HK-2 (cell line): ENCODE results near the gene CD300C.
"Not testable (repeated sequence)": the region's sequence is repeated elsewhere in the genome, so short reads cannot be mapped to it uniquely, and the experiment has no call there.

Source experiments
- DNase-seq: peaks from one replicate; pipeline ENCODE4 v3.0.0-alpha.2; 2018; ENCODE audit not compliant: unreplicated experiment

CD300C gene

DNA sequence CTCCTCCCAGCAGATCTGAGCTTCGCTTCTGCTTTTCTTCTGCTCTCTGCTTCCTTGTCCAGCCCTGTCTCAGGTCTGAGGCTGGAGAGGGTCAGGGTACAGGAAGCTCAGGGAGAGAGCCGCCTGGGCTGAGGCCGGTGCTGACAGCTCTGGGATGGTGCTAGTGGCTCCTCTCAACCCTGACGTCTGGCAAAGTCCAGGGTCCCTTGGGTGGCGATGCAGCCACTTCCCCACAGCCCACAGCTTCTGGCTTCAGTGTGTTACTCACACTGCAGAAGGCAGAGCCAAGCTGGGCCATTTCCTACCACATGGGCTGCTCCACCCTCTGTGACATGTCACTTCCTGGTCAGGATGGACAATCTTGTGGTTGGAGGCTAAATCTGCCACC is at the start of gene CD300C:
Gene CD300C (minus strand): TSS at position 273 of the 388 bp plus-strand sequence. CDS start 333 bp downstream, outside the sequence.
- DNase-seq, result no peak

DNA sequence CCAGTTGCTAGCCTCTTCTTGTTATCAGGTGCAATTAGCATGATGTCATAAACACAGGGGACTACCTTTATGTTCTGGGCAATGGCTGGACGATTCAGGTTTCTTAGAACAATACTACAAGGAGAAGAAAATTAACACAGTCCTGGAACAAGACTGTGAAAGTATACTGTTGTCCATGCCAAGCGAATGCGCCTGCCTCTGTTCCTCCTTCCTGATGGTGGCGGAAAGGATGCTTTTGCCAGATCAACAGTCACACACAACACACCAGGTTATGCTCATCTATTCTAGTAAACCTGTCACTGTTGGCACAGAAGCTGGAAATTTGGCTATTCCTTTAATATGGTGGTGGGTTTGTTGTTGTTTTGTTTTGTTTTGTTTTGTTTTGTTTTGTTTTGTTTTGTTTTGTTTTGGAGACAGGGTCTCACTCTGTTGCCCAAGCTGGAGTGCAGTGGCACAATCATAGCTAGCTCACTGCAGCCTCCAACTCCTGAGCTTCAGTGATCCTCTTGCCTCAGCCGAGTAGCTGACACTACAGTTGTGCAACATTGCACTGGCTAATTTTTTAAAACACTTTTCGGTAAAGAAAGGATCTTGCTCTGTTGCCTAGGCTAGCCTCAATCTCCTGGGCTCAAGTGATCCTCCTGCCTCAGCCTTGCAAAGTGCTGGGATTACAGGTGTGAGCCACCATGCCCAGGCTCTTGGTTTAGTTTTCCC is 49.3 kb upstream of the CD300C start:
- no peak for DNase-seq

- DNase-seq, result no peak
Measured at GRCh38 chr17:74592087-74592990, 46.4 kb upstream of the CD300C start, which contains the start of gene CD300LD. Gene CD300LD, minus strand, starts transcription at chr17:74592283. Its CDS starts 81 bp downstream, at chr17:74592202.

GRCh38 chr17:74591503-74591902 is 45.6 kb upstream of the CD300C start:
- no peak for DNase-seq

- no peak for DNase-seq
Measured at GRCh38 chr17:74585711-74586110, 39.8 kb upstream of the CD300C start.

GRCh38 chr17:74584292-74585060 is 38.6 kb upstream of the CD300C start:
- no peak for DNase-seq

DNA sequence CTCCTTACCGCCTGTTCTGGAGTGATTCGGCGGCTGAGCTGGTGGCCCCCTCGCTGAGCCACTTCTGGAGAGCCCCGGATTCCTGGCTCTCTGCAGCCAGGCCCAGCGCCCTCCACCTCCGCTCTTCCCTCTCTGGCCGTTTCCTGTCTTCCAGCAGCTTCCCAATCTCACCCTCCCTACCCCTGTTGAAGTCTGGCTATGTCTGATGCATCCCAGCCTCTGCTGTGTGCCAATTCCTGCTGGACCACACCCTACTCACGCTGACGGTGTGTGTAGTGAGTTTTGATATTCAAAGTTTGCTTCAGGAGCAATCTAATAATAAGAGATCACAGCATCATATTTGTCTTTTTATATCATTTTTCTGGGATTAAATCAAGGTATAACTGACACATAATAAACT is 36.7 kb upstream of the CD300C start:
- DNase-seq, result no peak

DNA sequence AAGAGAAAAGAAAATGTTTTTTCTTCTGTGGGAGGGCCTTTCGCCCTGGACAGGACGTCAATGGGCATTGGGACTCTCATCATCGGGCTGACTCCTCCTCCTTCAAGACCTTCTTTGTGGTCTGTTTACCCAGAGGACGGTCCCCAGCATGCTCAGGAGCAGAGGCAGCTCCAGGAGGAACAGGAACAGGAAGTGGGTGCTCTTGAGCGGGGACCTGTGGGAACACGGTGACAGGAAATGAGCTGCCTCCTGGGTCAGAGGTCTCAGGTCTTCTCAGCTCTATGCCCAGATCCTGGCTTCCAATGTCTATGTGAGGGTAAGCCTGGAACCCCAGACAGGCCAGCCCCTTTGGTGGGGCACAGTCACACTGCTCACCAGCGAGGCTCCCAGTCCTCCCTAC is 34.0 kb upstream of the CD300C start:
- no peak for DNase-seq

DNA sequence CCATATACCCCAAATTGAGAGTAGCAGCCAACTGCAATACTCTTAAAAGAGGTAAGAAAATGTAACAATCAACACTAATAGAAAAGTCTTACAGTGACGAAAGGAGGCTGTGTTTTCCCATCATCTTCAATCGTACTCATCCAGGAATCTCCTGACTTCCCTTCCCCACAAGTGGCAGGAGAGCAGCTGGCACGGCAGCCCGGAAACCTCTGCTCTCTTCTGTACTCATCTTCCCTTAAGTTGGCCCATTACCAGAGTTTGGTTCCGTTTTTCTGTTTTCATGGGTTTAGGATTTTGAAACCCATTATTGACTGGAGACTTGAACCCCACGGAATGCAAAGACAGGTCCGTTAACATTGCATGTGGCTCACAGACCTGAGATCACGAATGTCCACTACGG is 33.1 kb upstream of the CD300C start:
- DNase-seq, result no peak

- no peak for DNase-seq
Measured at GRCh38 chr17:74574489-74575142, 28.7 kb upstream of the CD300C start.

- not testable (repeated sequence) for DNase-seq
Measured at GRCh38 chr17:74573635-74574034, 27.7 kb upstream of the CD300C start.

DNA sequence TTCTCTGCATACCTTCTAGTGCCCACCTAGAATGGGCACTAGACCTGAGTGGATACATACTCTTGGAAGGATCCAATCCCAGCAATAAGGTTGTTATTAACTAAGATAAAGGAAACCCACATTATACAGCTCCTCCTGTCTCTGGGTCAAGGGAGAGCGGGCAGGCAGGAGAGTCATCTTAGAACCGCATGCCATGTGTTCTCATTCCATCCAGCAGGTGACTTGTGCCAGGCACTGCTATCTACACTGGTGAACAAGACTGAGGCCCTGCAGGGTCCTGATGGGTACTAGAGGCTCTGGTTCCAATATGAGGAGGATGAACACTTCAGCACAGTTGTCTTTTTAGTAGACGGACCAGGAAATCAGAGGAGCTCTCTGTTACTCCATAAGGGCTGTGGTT is 27.3 kb upstream of the CD300C start:
- DNase-seq, result no peak

GRCh38 chr17:74571621-74572270 is 25.8 kb upstream of the CD300C start:
- no peak for DNase-seq

- DNase-seq, result peak; percentile 89
Measured at GRCh38 chr17:74569020-74570003, 23.4 kb upstream of the CD300C start.

DNA sequence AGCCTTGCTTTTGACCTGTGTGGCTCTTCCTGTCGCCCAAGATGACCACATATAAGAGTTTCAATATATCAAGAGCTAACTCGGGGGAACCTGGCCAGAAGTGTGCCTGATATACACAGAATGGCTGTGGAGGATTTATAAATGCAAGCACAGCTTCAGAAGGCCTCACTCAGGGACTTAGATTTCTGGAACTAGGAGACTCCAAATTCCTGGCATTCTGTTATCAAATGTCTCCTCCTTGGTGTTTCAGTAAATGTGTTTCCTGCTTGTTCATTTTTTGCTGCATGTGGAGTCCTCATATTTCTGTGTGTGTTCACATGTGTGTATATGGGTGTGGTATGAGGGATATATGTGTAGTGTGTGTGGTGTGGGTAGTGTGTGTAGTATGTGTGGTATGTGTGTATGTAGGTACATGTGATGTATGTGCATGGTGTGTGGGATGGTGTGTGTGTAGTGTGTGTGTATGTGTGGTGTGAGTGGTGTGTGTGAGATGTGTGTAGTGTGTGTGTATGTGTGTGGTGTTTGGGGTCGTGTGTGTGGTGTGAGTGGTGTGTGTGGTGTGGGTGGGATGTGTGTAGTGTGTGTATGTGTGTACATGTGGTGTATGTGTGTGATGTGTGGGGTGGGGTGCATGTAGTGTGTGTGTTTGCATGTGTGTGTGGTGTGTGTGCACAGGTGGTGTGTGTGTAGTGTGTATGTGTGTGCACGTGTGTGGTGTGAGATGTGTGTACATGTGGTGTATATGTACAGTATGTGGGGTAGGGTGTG is 22.4 kb upstream of the CD300C start:
- no peak for DNase-seq

GRCh38 chr17:74567397-74567796 is 21.5 kb upstream of the CD300C start, which contains the start of gene CD300H:
Gene CD300H, minus strand, starts transcription at chr17:74567509.
- DNase-seq, result no peak

- DNase-seq, result peak; percentile 27
Measured at GRCh38 chr17:74566132-74566753, 20.3 kb upstream of the CD300C start.

DNA sequence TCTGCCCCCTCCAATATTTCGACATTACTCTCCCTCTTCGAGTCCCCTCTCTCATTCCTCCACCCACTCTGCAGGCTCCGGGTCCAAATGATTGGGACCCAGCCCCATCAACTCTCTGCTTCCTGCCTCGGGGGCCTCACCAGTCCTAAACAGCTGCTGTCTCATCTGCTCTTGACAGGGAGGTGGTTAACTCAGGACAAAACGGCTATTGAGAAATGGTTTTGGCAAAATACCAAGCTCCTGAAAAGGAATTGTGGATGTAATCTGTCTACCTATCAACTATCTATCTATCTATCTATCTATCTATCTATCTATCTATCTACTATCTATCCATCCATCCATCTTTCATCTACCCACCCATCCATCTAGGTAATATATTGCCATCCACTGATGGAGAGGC is 19.2 kb upstream of the CD300C start:
- no peak for DNase-seq

- no peak for DNase-seq
Measured at GRCh38 chr17:74563358-74563757, 17.4 kb upstream of the CD300C start.
